CD4-positive, CD25-positive, alpha-beta regulatory T cell (primary cell): ENCODE results near the gene RIPOR2. TPM values are rescaled to one million over a fixed set of nuclear protein-coding genes. Genes with fewer than 3 reads are reported as not detected.
A peak's percentile ranks its signal among the peaks of the same experiment; 100 is the strongest.

Experiments used
- ATAC-seq, 2 donors: fragments of 150-1000 bp; cut with Tn5 transposase; one replicate each; pipeline ENCODE4 v1.10.0; 2021; ENCODE audit warnings: low read depth in 2 of 2, moderate number of reproducible peaks in 2 of 2, moderate library complexity in 1 of 2
- DNase-seq, 3 donors: peaks; one replicate each; pipeline versions ENCODE4 v3.0.0 to v3.0.0-alpha.2; 2012 to 2022; ENCODE audit warnings: mixed read lengths in 1 of 3
- H3K27ac ChIP-seq: one replicate; pipeline ENCODE4 v1.7.0; 2013; ENCODE audit warnings: mild to moderate bottlenecking, low read length; ENCODE audit not compliant: insufficient read depth, poor library complexity, severe bottlenecking
- H3K27me3 ChIP-seq: one replicate; pipeline ENCODE4 v1.7.0; 2013; ENCODE audit warnings: low read length; ENCODE audit not compliant: control insufficient read depth, insufficient read depth
- H3K36me3 ChIP-seq: one replicate; pipeline ENCODE4 v1.7.0; 2013; ENCODE audit warnings: mild to moderate bottlenecking, low read length, moderate library complexity; ENCODE audit not compliant: control insufficient read depth, insufficient read depth
- H3K4me1 ChIP-seq: 2 replicates; pipeline ENCODE4 v1.7.0; 2013; ENCODE audit warnings: mild to moderate bottlenecking, low read length; ENCODE audit not compliant: insufficient read depth, control insufficient read depth, poor library complexity, severe bottlenecking
- H3K4me3 ChIP-seq: one replicate; pipeline ENCODE4 v1.7.0; 2013; ENCODE audit warnings: low read depth, mild to moderate bottlenecking, low read length, moderate library complexity
- H3K9me3 ChIP-seq, 2 experiments: 1 replicate in 1 of 2; 2 replicates in 1 of 2; pipeline ENCODE4 v1.7.0; 2013; ENCODE audit warnings: low read length in 2 of 2, mild to moderate bottlenecking in 1 of 2, moderate library complexity in 1 of 2; ENCODE audit not compliant: control insufficient read depth in 2 of 2
- H3K27ac Mint-ChIP-seq, 3 donors: one replicate each; pipeline ENCODE4 v1.8.0; 2020 to 2022; ENCODE audit warnings: mild to moderate bottlenecking in 3 of 3, mixed read lengths in 3 of 3, moderate library complexity in 2 of 3
- H3K27me3 Mint-ChIP-seq: one replicate; pipeline ENCODE4 v1.8.0; 2022; ENCODE audit warnings: mild to moderate bottlenecking, mixed read lengths
- H3K36me3 Mint-ChIP-seq: one replicate; pipeline ENCODE4 v1.8.0; 2020; ENCODE audit warnings: mixed read lengths
- H3K4me1 Mint-ChIP-seq, 4 donors: one replicate each; pipeline ENCODE4 v1.8.0; 2020 to 2022; ENCODE audit warnings: mixed read lengths in 4 of 4, mild to moderate bottlenecking in 1 of 4
- H3K4me3 Mint-ChIP-seq, 4 donors: one replicate each; pipeline ENCODE4 v1.8.0; 2020 to 2022; ENCODE audit warnings: mild to moderate bottlenecking in 4 of 4, mixed read lengths in 4 of 4, moderate library complexity in 3 of 4
- H3K9me3 Mint-ChIP-seq, 7 donors: one replicate each; pipeline ENCODE4 v1.8.0; 2020 to 2022; ENCODE audit warnings: mixed read lengths in 7 of 7, mild to moderate bottlenecking in 3 of 7, moderate library complexity in 2 of 7
- polyA plus RNA-seq, 4 donors: library from polyadenylated mRNA; unstranded; fragments of 300-500 nt; fragmentation: Illumina TruSeq; gene quantifications; one replicate each; pipeline ENCODE4 v1.2.3, GENCODE V29; 2021
- total RNA-seq: library from RNA; stranded (reverse); gene quantifications from one replicate; pipeline ENCODE4 v1.2.3, GENCODE V29; 2022

RIPOR2 gene
- total and polyA plus RNA-seq, 5 donors from 2014 or later: 320 to 435 (median 393) TPM

DNA sequence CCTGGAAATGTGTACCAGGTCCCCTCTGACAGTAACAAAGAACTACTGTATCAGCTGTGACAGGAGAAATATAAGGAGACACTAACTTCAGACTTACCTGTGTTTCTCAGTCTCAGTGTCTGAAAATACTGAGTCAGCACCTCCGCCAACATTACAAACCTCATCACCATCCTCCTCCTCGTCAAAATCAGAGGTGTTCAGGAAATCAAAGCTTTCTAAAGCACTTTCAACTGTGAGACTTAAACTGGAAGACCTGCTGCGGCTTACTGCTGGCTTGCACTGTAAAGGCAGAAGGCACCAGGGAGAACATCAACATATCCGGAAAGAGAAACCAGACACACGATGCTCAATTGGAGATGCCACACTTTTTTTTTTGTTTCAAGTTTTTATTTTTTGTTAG is 96.8 kb downstream of the RIPOR2 start:
- Mint-ChIP-seq H3K27me3 (no peaks in the 10 kb centered on the region), H3K27ac (peak overlapping the region in 1 of 3 donors; percentile 70), H3K36me3 (peaks cover 72% of the 10 kb centered on the region), H3K4me1 (peaks cover 26 to 90% (median 44%) of the 10 kb centered on the region in 4 donors), H3K4me3 (peak overlapping the region in 1 of 4 donors; percentile 41), H3K9me3 (peaks cover 0 to 1% (median 0%) of the 10 kb centered on the region in 7 donors)
- ATAC-seq: peak in 1 of 2 donors; percentile 29
- Histone ChIP-seq H3K4me1 (peaks cover 23% of the 10 kb centered on the region), H3K4me3 (no peak overlapping the region), H3K27ac (peak overlapping the region; percentile 39), H3K9me3 (no peaks in the 10 kb centered on the region), H3K36me3 (peaks cover 87% of the 10 kb centered on the region), H3K27me3 (no peaks in the 10 kb centered on the region)
- DNase-seq: no peak

DNA sequence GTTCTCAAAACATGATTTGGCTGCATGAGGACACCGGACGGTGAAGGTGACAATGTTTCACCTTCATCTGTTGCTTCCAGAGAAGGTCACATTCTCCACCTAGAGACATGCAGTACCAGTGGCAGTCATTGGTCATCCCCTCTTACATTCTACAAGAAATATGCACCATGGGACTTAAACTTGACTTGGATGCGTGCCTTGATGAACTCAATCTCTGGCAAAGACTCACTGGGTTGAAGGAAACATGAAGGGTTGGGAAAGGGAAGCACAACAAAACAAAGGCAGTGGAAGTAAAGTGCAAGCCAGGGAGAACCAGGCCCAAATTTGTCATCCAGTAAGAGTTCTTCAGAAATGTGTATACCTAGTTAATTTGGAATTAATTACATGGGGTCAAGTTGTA is 97.7 kb downstream of the RIPOR2 start:
- peaks cover 31 to 86% (median 50%) of the 10 kb centered on the region in 4 donors for H3K4me1 Mint-ChIP-seq
- H3K36me3 Mint-ChIP-seq: peaks cover 71% of the 10 kb centered on the region
- DNase-seq: no peak
- Histone ChIP-seq H3K9me3 (no peaks in the 10 kb centered on the region), H3K27me3 (no peaks in the 10 kb centered on the region), H3K4me1 (peaks cover 23% of the 10 kb centered on the region), H3K36me3 (peaks cover 86% of the 10 kb centered on the region), H3K4me3 (no peak overlapping the region), H3K27ac (no peak overlapping the region)
- peak overlapping the region in 1 of 4 donors; percentile 11 for H3K4me3 Mint-ChIP-seq
- H3K27me3 Mint-ChIP-seq: no peaks in the 10 kb centered on the region
- peak overlapping the region; percentile 2 to 44 (median 18) for H3K27ac Mint-ChIP-seq
- ATAC-seq: no peak
- H3K9me3 Mint-ChIP-seq: peaks cover 0 to 1% (median 0%) of the 10 kb centered on the region in 7 donors

DNA sequence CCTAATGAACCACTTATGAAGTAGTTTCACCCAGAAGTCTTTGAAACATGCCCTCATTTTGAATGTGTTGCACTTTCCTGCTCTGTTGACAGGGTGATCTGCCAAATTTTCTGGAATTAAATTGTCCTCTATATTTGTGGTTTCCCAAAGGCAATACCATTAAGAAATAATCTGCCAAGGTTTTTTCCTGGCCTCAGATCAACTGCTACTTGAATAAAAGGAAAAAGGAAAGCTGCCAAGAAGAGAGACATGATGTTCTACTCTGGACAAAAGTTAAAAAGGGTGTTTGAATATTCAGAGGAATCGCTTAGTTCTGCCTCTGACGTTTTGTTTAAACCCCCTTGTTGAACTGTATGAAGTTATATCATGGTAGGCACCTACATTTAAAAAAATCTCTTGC is 99.7 kb downstream of the RIPOR2 start:
- Histone ChIP-seq H3K4me3 (no peak overlapping the region), H3K27me3 (no peaks in the 10 kb centered on the region), H3K27ac (no peak overlapping the region), H3K4me1 (peaks cover 12% of the 10 kb centered on the region), H3K36me3 (peaks cover 87% of the 10 kb centered on the region), H3K9me3 (no peaks in the 10 kb centered on the region)
- H3K27ac Mint-ChIP-seq: peak overlapping the region in 1 of 3 donors; percentile 61
- peaks cover 74% of the 10 kb centered on the region for H3K36me3 Mint-ChIP-seq
- H3K9me3 Mint-ChIP-seq: peaks cover 0 to 1% (median 0%) of the 10 kb centered on the region in 7 donors
- H3K27me3 Mint-ChIP-seq: no peaks in the 10 kb centered on the region
- no peak for ATAC-seq
- no peak for DNase-seq
- H3K4me3 Mint-ChIP-seq: no peak overlapping the region
- peaks cover 28 to 69% (median 39%) of the 10 kb centered on the region in 4 donors for H3K4me1 Mint-ChIP-seq

- no peaks in the 10 kb centered on the region for H3K9me3 Mint-ChIP-seq
- H3K4me1 Mint-ChIP-seq: peaks cover 12 to 49% (median 34%) of the 10 kb centered on the region in 4 donors
- ATAC-seq (no peak), DNase-seq (no peak)
- peaks cover 87% of the 10 kb centered on the region for H3K36me3 ChIP-seq
- H3K9me3 ChIP-seq: no peaks in the 10 kb centered on the region
- H3K27ac ChIP-seq: no peak overlapping the region
- peak overlapping the region; percentile 21 to 80 (median 74) for H3K27ac Mint-ChIP-seq
- no peaks in the 10 kb centered on the region for H3K4me1 ChIP-seq
- peak overlapping the region in 3 of 4 donors; percentile 14 to 55 (median 47) for H3K4me3 Mint-ChIP-seq
- no peaks in the 10 kb centered on the region for H3K27me3 ChIP-seq
- no peaks in the 10 kb centered on the region for H3K27me3 Mint-ChIP-seq
- H3K4me3 ChIP-seq: no peak overlapping the region
- peaks cover 64% of the 10 kb centered on the region for H3K36me3 Mint-ChIP-seq
Measured at GRCh38 chr6:24833711-24834386, 101.9 kb downstream of the RIPOR2 start.

DNA sequence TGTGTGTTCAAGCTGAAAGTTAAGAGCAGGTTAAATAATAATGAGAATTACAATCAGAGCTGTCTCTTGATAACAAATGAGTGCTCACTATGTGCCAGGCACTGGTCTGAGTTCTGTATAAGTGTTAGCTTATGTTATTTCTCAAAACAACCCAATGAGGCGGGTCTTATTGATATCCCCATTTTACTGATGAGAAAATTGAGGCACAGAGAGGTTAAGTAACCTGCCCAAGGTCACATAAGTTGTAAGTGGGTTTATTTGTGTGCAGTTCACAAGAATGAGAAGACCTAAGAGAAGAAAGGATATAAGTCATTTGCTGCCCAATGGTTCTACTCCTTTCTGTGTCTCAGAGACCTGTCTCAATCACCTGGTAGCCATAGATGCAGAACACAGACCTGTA is 103.0 kb downstream of the RIPOR2 start:
- Mint-ChIP-seq H3K9me3 (no peaks in the 10 kb centered on the region), H3K36me3 (peaks cover 68% of the 10 kb centered on the region), H3K27me3 (no peaks in the 10 kb centered on the region), H3K4me1 (peaks cover 5 to 48% (median 33%) of the 10 kb centered on the region in 4 donors), H3K4me3 (no peak overlapping the region), H3K27ac (peak overlapping the region in 2 of 3 donors; percentile 41 to 80)
- Histone ChIP-seq H3K36me3 (peaks cover 89% of the 10 kb centered on the region), H3K27ac (no peak overlapping the region), H3K4me1 (no peaks in the 10 kb centered on the region), H3K27me3 (no peaks in the 10 kb centered on the region), H3K9me3 (no peaks in the 10 kb centered on the region), H3K4me3 (no peak overlapping the region)
- DNase-seq (no peak), ATAC-seq (no peak)

DNA sequence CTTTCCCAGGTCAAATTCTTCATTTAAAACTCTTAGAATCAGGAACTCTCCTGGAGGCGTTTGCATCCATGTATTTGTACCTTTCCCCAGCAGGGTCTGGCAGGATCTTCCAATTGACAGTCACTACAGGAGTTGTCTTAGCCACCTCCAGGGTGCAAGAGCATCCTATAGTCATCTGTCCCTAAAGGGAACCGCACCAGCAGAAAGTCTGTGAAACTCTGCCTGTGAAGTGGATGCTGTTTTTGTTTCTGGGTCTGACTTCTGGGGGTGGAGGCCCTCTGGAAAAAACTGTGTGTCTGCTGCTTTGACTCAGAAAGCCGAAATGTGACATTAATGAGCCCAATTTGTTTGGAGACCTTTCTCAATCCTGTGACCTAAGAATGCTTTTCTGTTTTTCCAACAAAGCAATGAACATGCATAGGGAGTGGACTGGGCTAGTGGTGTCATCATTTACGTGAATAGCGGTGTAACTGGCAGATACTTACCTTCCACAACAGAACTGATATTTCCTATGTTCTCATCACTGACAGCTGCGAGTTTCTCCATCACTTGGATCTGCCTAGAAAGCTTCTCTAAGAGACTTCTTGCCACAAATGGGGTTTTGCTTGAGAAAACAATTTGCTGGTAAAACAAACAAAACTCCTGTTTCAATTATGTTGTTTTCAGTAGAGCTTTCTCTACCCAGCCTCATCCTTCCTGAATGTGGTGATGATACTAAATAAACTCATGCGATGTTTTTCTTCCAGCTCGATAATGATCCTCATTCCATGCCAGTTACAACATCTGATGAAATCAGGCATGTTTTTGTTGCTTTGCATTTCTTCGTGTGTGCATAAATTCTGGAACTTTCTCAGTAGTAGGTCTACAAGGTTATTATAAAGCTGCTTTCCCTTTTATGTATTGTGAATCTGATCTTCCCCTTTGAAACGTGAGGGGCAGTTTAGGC is 103.7 kb downstream of the RIPOR2 start:
- H3K27me3 ChIP-seq: no peaks in the 10 kb centered on the region
- H3K27ac Mint-ChIP-seq: peak overlapping the region in 2 of 3 donors; percentile 80 to 91
- no peaks in the 10 kb centered on the region for H3K27me3 Mint-ChIP-seq
- H3K4me3 ChIP-seq: no peak overlapping the region
- peak overlapping the region in 2 of 4 donors; percentile 19 to 85 for H3K4me3 Mint-ChIP-seq
- no peaks in the 10 kb centered on the region for H3K9me3 ChIP-seq
- peaks cover 4 to 51% (median 34%) of the 10 kb centered on the region in 4 donors for H3K4me1 Mint-ChIP-seq
- no peak overlapping the region for H3K27ac ChIP-seq
- DNase-seq (no peak), ATAC-seq (no peak)
- H3K9me3 Mint-ChIP-seq: no peaks in the 10 kb centered on the region
- peaks cover 72% of the 10 kb centered on the region for H3K36me3 Mint-ChIP-seq
- H3K4me1 ChIP-seq: no peaks in the 10 kb centered on the region
- peaks cover 91% of the 10 kb centered on the region for H3K36me3 ChIP-seq

GRCh38 chr6:24829657-24830056 is 106.1 kb downstream of the RIPOR2 start:
- peaks cover 12 to 35% (median 22%) of the 10 kb centered on the region in 4 donors for H3K4me1 Mint-ChIP-seq
- Histone ChIP-seq H3K27ac (no peak overlapping the region), H3K4me1 (no peaks in the 10 kb centered on the region), H3K36me3 (peaks cover 98% of the 10 kb centered on the region), H3K9me3 (no peaks in the 10 kb centered on the region), H3K4me3 (no peak overlapping the region), H3K27me3 (no peaks in the 10 kb centered on the region)
- H3K27ac Mint-ChIP-seq: peak overlapping the region in 2 of 3 donors; percentile 70 to 80
- H3K27me3 Mint-ChIP-seq: no peaks in the 10 kb centered on the region
- H3K4me3 Mint-ChIP-seq: peak overlapping the region in 1 of 4 donors; percentile 32
- no peak for ATAC-seq
- no peak for DNase-seq
- H3K9me3 Mint-ChIP-seq: no peaks in the 10 kb centered on the region
- peaks cover 68% of the 10 kb centered on the region for H3K36me3 Mint-ChIP-seq
